Activated T-cell treated with anti-CD3 and anti-CD28 coated beads for 1 hour (primary cell): ENCODE data around the gene PCSK2.

Experiments used
- DNase-seq: peaks from one replicate; pipeline ENCODE4 v3.0.0-alpha.2; 2020; ENCODE audit warnings: low read depth

Gene PCSK2

GRCh38 chr20:17445543-17445942 lies 218.7 kb downstream of the PCSK2 start:
- no peak for DNase-seq

- no peak for DNase-seq
Observed at GRCh38 chr20:17446171-17446570, 219.3 kb downstream of the PCSK2 start.

GRCh38 chr20:17448071-17448470 lies 221.2 kb downstream of the PCSK2 start:
- DNase-seq: no peak

- no peak for DNase-seq
Observed at GRCh38 chr20:17449031-17449430, 222.2 kb downstream of the PCSK2 start.

GRCh38 chr20:17452441-17452840 lies 225.6 kb downstream of the PCSK2 start:
- DNase-seq: no peak

GRCh38 chr20:17453592-17453991 lies 226.8 kb downstream of the PCSK2 start:
- no peak for DNase-seq

GRCh38 chr20:17456279-17456678 lies 229.4 kb downstream of the PCSK2 start:
- no peak for DNase-seq

GRCh38 chr20:17457079-17457478 lies 230.2 kb downstream of the PCSK2 start:
- DNase-seq: no peak

- no peak for DNase-seq
Observed at GRCh38 chr20:17457588-17458190, 230.8 kb downstream of the PCSK2 start.

- DNase-seq: no peak
Observed at GRCh38 chr20:17460119-17460518, 233.3 kb downstream of the PCSK2 start.

GRCh38 chr20:17461941-17462340 lies 235.1 kb downstream of the PCSK2 start:
- DNase-seq: no peak

- no peak for DNase-seq
Observed at GRCh38 chr20:17463711-17464110, 236.9 kb downstream of the PCSK2 start.

GRCh38 chr20:17465236-17465635 lies 238.4 kb downstream of the PCSK2 start:
- DNase-seq: no peak

- no peak for DNase-seq
Observed at GRCh38 chr20:17466641-17467040, 239.8 kb downstream of the PCSK2 start.

GRCh38 chr20:17467120-17467655 lies 240.3 kb downstream of the PCSK2 start:
- no peak for DNase-seq

- DNase-seq: no peak
Observed at GRCh38 chr20:17468073-17468840, 241.4 kb downstream of the PCSK2 start.

GRCh38 chr20:17469246-17470030 lies 242.6 kb downstream of the PCSK2 start:
- DNase-seq: no peak

GRCh38 chr20:17470521-17470920 lies 243.7 kb downstream of the PCSK2 start:
- DNase-seq: no peak

- no peak for DNase-seq
Observed at GRCh38 chr20:17470973-17471372, 244.1 kb downstream of the PCSK2 start.

- DNase-seq: no peak
Observed at GRCh38 chr20:17471606-17472187, 244.9 kb downstream of the PCSK2 start.

GRCh38 chr20:17473659-17474058 lies 246.8 kb downstream of the PCSK2 start:
- DNase-seq: no peak

- DNase-seq: no peak
Observed at GRCh38 chr20:17479063-17479657, 252.3 kb downstream of the PCSK2 start.
